ENCODE results near the gene PAQR7. TPM values are rescaled to one million over a fixed set of nuclear protein-coding genes. Genes with fewer than 3 reads are reported as not detected.

The PAQR7 gene
- polyA plus RNA-seq, 1 donor from 2014 or later: 4.1 TPM

GRCh38 chr1:25870614-25871013, 4.9 kb downstream of the PAQR7 start:
- Histone ChIP-seq H3K4me3 (ENCODE audit: low read length) (no peak overlapping the region), H3K27me3 (ENCODE audit: insufficient read depth, low read depth, low read length) (peaks cover 8% of the 10 kb centered on the region), H3K9ac (ENCODE audit: low read length) (no peak overlapping the region), H2AFZ (ENCODE audit: low read depth, low read length) (no peak overlapping the region), H3K4me2 (ENCODE audit: low read length) (no peak overlapping the region), H3K27ac (ENCODE audit: low read length) (no peak overlapping the region), H3F3A (ENCODE audit: insufficient read depth, low read length, poor library complexity, severe bottlenecking) (no peaks in the 10 kb centered on the region), H4K20me1 (ENCODE audit: insufficient read depth) (no peaks in the 10 kb centered on the region), H3K79me2 (replicated peaks; ENCODE audit: insufficient read depth, low read length) (no peaks in the 10 kb centered on the region), H3K9me2 (ENCODE audit: insufficient read depth, low read length) (no peaks in the 10 kb centered on the region), H3K9me3 (ENCODE audit: low read length) (no peaks in the 10 kb centered on the region), H3K36me3 (ENCODE audit: insufficient read depth, low read length) (no peaks in the 10 kb centered on the region)
- TF ChIP-seq MXI1 (conservative IDR thresholded peaks at IDR 0.05; ENCODE audit: poor library complexity, severe bottlenecking) (no peak), EZH2 (IDR thresholded peaks at IDR 0.05; ENCODE audit: borderline replicate concordance, insufficient read depth, low read length, poor library complexity, severe bottlenecking) (no peak), POLR2AphosphoS5 (IDR thresholded peaks at IDR 0.05) (no peak), RAD21 (conservative IDR thresholded peaks at IDR 0.05) (no peak), TAF1 (IDR thresholded peaks at IDR 0.05; ENCODE audit: low read depth) (no peak), SMC3 (conservative IDR thresholded peaks at IDR 0.05; ENCODE audit: poor library complexity) (no peak), EP300 (conservative IDR thresholded peaks at IDR 0.05; ENCODE audit: poor library complexity, severe bottlenecking) (no peak)
- TF ChIP-seq, protein P1, sequence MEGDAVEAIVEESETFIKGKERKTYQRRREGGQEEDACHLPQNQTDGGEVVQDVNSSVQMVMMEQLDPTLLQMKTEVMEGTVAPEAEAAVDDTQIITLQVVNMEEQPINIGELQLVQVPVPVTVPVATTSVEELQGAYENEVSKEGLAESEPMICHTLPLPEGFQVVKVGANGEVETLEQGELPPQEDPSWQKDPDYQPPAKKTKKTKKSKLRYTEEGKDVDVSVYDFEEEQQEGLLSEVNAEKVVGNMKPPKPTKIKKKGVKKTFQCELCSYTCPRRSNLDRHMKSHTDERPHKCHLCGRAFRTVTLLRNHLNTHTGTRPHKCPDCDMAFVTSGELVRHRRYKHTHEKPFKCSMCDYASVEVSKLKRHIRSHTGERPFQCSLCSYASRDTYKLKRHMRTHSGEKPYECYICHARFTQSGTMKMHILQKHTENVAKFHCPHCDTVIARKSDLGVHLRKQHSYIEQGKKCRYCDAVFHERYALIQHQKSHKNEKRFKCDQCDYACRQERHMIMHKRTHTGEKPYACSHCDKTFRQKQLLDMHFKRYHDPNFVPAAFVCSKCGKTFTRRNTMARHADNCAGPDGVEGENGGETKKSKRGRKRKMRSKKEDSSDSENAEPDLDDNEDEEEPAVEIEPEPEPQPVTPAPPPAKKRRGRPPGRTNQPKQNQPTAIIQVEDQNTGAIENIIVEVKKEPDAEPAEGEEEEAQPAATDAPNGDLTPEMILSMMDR (IDR thresholded peaks at IDR 0.05; ENCODE audit: poor library complexity, severe bottlenecking): no peak
- TF ChIP-seq, protein P2, sequence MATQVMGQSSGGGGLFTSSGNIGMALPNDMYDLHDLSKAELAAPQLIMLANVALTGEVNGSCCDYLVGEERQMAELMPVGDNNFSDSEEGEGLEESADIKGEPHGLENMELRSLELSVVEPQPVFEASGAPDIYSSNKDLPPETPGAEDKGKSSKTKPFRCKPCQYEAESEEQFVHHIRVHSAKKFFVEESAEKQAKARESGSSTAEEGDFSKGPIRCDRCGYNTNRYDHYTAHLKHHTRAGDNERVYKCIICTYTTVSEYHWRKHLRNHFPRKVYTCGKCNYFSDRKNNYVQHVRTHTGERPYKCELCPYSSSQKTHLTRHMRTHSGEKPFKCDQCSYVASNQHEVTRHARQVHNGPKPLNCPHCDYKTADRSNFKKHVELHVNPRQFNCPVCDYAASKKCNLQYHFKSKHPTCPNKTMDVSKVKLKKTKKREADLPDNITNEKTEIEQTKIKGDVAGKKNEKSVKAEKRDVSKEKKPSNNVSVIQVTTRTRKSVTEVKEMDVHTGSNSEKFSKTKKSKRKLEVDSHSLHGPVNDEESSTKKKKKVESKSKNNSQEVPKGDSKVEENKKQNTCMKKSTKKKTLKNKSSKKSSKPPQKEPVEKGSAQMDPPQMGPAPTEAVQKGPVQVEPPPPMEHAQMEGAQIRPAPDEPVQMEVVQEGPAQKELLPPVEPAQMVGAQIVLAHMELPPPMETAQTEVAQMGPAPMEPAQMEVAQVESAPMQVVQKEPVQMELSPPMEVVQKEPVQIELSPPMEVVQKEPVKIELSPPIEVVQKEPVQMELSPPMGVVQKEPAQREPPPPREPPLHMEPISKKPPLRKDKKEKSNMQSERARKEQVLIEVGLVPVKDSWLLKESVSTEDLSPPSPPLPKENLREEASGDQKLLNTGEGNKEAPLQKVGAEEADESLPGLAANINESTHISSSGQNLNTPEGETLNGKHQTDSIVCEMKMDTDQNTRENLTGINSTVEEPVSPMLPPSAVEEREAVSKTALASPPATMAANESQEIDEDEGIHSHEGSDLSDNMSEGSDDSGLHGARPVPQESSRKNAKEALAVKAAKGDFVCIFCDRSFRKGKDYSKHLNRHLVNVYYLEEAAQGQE (IDR thresholded peaks at IDR 0.05; ENCODE audit: borderline replicate concordance): no peak

DNA sequence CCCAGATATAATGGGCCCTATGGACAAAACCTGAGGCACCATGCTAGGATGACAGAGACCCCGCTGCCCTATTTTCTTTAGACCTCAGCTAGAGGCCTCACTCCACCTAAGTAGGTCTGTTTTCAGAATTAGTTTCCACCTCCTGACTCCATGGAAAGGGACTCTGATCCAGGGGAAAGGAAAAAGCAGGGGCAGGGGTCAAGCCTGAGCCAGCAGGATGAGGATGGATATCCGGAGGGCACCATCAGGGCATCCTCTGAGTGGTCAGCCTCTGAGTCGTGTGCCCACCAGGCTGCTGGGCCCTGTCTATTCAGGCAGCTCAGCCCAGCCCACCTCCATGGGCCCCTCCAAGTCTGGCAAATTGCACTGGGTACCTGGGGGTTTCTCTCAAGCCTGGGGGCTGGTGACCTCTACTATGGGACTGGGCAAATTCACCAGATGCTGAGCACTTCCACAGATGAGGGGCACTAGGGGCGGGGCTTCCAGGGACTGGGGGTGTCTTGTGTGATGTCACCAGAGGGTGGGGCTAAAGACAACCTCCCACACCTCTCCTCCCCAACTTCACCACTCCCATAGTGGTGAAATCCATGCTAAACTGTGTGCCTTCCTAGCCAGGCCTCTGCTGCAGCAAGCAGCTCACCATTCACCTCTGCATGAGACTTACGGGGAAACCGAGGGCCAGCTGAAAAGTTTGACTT, 5.5 kb downstream of the PAQR7 start:
- H3K79me2 ChIP-seq (replicated peaks; ENCODE audit: insufficient read depth, low read length): no peaks in the 10 kb centered on the region
- H4K20me1 ChIP-seq (ENCODE audit: insufficient read depth): no peaks in the 10 kb centered on the region
- H3K9me2 ChIP-seq (ENCODE audit: insufficient read depth, low read length): no peaks in the 10 kb centered on the region
- no peaks in the 10 kb centered on the region for H3F3A ChIP-seq (ENCODE audit: insufficient read depth, low read length, poor library complexity, severe bottlenecking)
- H3K27me3 ChIP-seq (ENCODE audit: insufficient read depth, low read depth, low read length): peaks cover 7% of the 10 kb centered on the region
- TF ChIP-seq EP300 (conservative IDR thresholded peaks at IDR 0.05; ENCODE audit: poor library complexity, severe bottlenecking) (no peak), RAD21 (conservative IDR thresholded peaks at IDR 0.05) (no peak), POLR2AphosphoS5 (IDR thresholded peaks at IDR 0.05) (no peak), MXI1 (conservative IDR thresholded peaks at IDR 0.05; ENCODE audit: poor library complexity, severe bottlenecking) (no peak), EZH2 (IDR thresholded peaks at IDR 0.05; ENCODE audit: borderline replicate concordance, insufficient read depth, low read length, poor library complexity, severe bottlenecking) (no peak), SMC3 (conservative IDR thresholded peaks at IDR 0.05; ENCODE audit: poor library complexity) (no peak), TAF1 (IDR thresholded peaks at IDR 0.05; ENCODE audit: low read depth) (no peak)
- TF ChIP-seq, protein P1 (IDR thresholded peaks at IDR 0.05; ENCODE audit: poor library complexity, severe bottlenecking): no peak
- TF ChIP-seq, protein P2 (IDR thresholded peaks at IDR 0.05; ENCODE audit: borderline replicate concordance): no peak
- H3K9ac ChIP-seq (ENCODE audit: low read length): no peak overlapping the region
- no peak overlapping the region for H2AFZ ChIP-seq (ENCODE audit: low read depth, low read length)
- H3K36me3 ChIP-seq (ENCODE audit: insufficient read depth, low read length): no peaks in the 10 kb centered on the region
- H3K9me3 ChIP-seq (ENCODE audit: low read length): no peaks in the 10 kb centered on the region
- H3K4me3 ChIP-seq (ENCODE audit: low read length): no peak overlapping the region
- no peak overlapping the region for H3K4me2 ChIP-seq (ENCODE audit: low read length)
- no peak overlapping the region for H3K27ac ChIP-seq (ENCODE audit: low read length)
